Brain microvascular endothelial cell (primary cell): Measurements from ENCODE around the gene ARL13B.

Source experiments
- DNase-seq: peaks from one replicate; pipeline ENCODE4 v3.0.0-alpha.2; 2020
- H3K27ac ChIP-seq: fragments of 250-450 bp; sonication (Bioruptor Pico); 2 replicates; pipeline ENCODE4 v1.5.1; 2020; ENCODE audit warnings: mild to moderate bottlenecking, moderate library complexity
- H3K27me3 ChIP-seq: fragments of 250-450 bp; sonication (Bioruptor Pico); replicated peaks from 2 replicates; pipeline ENCODE4 v1.5.1; 2020; ENCODE audit warnings: mild to moderate bottlenecking
- H3K36me3 ChIP-seq: fragments of 250-450 bp; sonication (Bioruptor Pico); replicated peaks from 2 replicates; pipeline ENCODE4 v1.5.1; 2020; ENCODE audit warnings: mild to moderate bottlenecking
- H3K4me3 ChIP-seq: 2 replicates; pipeline ENCODE4 v1.5.1; 2011; ENCODE audit warnings: low read depth, mild to moderate bottlenecking, control low read depth, low read length, moderate library complexity
- CTCF ChIP-seq: IDR thresholded peaks from 2 replicates; pipeline ENCODE4 v1.5.1; 2011; ENCODE audit warnings: low read depth, mild to moderate bottlenecking, moderate library complexity, low read length, control low read depth, inconsistent platforms; ENCODE audit errors: missing control alignments
- in situ Hi-C: cut with HindIII; loops from 2 replicates; pipeline ENCODE4 v1.10.0; 2017; ENCODE audit warnings: low sequenced_read_pairs, low pct_ligation_motif_present

ARL13B gene

GRCh38 chr3:94089126-94089525 lies 109.2 kb downstream of the ARL13B start:
- Histone ChIP-seq H3K27me3 (no peaks in the 10 kb centered on the region), H3K36me3 (no peaks in the 10 kb centered on the region), H3K27ac (no peak overlapping the region), H3K4me3 (no peak overlapping the region)
- TF ChIP-seq CTCF, result no peak
- in situ Hi-C loops, result no loop called here
- DNase-seq, result no peak

- Histone ChIP-seq H3K4me3 (no peak overlapping the region), H3K27me3 (no peaks in the 10 kb centered on the region), H3K27ac (no peak overlapping the region), H3K36me3 (no peaks in the 10 kb centered on the region)
- no peak for DNase-seq
- TF ChIP-seq CTCF, result no peak
- in situ Hi-C loops, result no loop called here
Observed at GRCh38 chr3:94092086-94092485, 112.1 kb downstream of the ARL13B start.

GRCh38 chr3:94093151-94093550 lies 113.2 kb downstream of the ARL13B start:
- Histone ChIP-seq H3K27me3 (no peaks in the 10 kb centered on the region), H3K27ac (no peak overlapping the region), H3K4me3 (no peak overlapping the region), H3K36me3 (no peaks in the 10 kb centered on the region)
- TF ChIP-seq CTCF, result no peak
- in situ Hi-C loops, result no loop called here
- no peak for DNase-seq

- DNase-seq, result no peak
- TF ChIP-seq CTCF, result no peak
- in situ Hi-C loops, result no loop called here
- H3K27ac ChIP-seq, result no peak overlapping the region
- H3K27me3 ChIP-seq, result no peaks in the 10 kb centered on the region
- H3K36me3 ChIP-seq, result no peaks in the 10 kb centered on the region
- H3K4me3 ChIP-seq, result no peak overlapping the region
Observed at GRCh38 chr3:94095111-94095510, 115.2 kb downstream of the ARL13B start.

GRCh38 chr3:94098452-94098851 lies 118.5 kb downstream of the ARL13B start:
- in situ Hi-C loops, result no loop called here
- no peak overlapping the region for H3K4me3 ChIP-seq
- no peaks in the 10 kb centered on the region for H3K36me3 ChIP-seq
- H3K27ac ChIP-seq, result no peak overlapping the region
- TF ChIP-seq CTCF, result peak; percentile 22
- no peaks in the 10 kb centered on the region for H3K27me3 ChIP-seq
- DNase-seq, result no peak

- H3K27me3 ChIP-seq, result no peaks in the 10 kb centered on the region
- no peak overlapping the region for H3K4me3 ChIP-seq
- TF ChIP-seq CTCF, result no peak
- in situ Hi-C loops, result no loop called here
- no peak overlapping the region for H3K27ac ChIP-seq
- DNase-seq, result no peak
- H3K36me3 ChIP-seq, result no peaks in the 10 kb centered on the region
Observed at GRCh38 chr3:94099311-94099710, 119.4 kb downstream of the ARL13B start.
